Prostate gland (tissue), 2 donors: ENCODE data around the gene NAB1.

ENCODE experiments used
- POLR2A ChIP-seq: fragments of 450-650 bp; IDR thresholded peaks from one replicate; pipeline ENCODE4 v1.6.1; 2016; ENCODE audit warnings: antibody characterized with exemption, mild to moderate bottlenecking
- POLR2AphosphoS5 ChIP-seq: sonication (generic); formaldehyde crosslinking; IDR thresholded peaks from one replicate; pipeline ENCODE4 v1.6.1; 2017; ENCODE audit warnings: antibody characterized with exemption
- TF ChIP-seq, protein P1 (sequence below), 4 experiments: fragments of 200-600 bp in 2 of 4; fragments of 450-650 bp in 2 of 4; sonication (generic) in 2 of 4; IDR thresholded peaks; 1 replicate in 3 of 4; 2 replicates in 1 of 4; pipeline ENCODE4 v1.5.1; 2016 to 2019; ENCODE audit warnings: antibody characterized with exemption in 4 of 4, mild to moderate bottlenecking in 2 of 4, moderate library complexity in 2 of 4

DNA sequence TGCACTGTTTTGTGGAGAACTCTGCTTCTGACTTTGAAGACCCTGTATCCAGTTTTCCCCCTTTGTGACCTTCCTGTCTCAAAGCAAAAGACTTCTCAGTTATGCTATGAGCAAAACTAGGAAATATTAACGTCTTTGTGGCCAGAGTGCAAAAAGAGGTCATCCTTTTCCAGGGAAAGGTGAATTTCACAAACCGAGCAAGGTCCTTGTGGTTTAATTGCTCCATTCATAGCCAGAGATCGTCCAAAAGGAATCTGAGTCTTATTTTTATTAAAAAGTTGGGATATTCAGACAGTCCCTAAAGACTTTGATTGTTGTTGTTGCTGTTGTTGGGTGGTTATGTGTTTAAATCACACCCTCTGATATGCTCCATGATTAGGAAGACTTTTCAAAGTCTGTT, 77.4 kb downstream of the NAB1 start:
- TF ChIP-seq, protein P1, sequence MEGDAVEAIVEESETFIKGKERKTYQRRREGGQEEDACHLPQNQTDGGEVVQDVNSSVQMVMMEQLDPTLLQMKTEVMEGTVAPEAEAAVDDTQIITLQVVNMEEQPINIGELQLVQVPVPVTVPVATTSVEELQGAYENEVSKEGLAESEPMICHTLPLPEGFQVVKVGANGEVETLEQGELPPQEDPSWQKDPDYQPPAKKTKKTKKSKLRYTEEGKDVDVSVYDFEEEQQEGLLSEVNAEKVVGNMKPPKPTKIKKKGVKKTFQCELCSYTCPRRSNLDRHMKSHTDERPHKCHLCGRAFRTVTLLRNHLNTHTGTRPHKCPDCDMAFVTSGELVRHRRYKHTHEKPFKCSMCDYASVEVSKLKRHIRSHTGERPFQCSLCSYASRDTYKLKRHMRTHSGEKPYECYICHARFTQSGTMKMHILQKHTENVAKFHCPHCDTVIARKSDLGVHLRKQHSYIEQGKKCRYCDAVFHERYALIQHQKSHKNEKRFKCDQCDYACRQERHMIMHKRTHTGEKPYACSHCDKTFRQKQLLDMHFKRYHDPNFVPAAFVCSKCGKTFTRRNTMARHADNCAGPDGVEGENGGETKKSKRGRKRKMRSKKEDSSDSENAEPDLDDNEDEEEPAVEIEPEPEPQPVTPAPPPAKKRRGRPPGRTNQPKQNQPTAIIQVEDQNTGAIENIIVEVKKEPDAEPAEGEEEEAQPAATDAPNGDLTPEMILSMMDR (IDR thresholded peaks at IDR 0.05) = no peak
- TF ChIP-seq POLR2A (no peak), POLR2AphosphoS5 (no peak)
